HG03095 (cell line): ENCODE results near the gene KLC4.
"Not testable (repeated sequence)": the region's sequence is repeated elsewhere in the genome, so short reads cannot be mapped to it uniquely, and the experiment has no call there.

Experiments used
- ATAC-seq: cut with Tn5 transposase; IDR thresholded peaks from one replicate; pipeline ENCODE4 v1.9.1; 2021; ENCODE audit warnings: moderate library complexity; ENCODE audit not compliant: unreplicated experiment

The KLC4 gene

GRCh38 chr6:43090559-43090956, 31.1 kb downstream of the KLC4 start:
- no peak for ATAC-seq

DNA sequence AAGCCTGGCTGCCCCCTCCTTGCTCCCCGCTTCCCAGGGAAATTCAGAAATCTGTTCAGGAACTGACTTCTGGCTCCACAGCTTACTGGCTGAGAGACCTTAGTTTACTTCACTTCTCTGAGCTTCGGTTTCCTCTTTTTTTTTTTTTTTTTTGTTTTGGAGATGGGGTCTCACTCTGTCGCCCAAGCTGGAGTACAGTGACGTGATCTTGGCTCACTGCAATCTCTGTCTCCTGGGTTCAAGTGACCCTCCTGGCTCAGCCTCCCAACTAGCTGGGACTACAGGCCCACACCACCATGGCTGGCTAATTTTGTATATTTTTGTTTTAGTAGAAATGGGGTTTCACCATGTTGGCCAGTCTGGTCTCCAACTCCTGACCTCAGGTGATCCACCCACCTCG, 31.6 kb downstream of the KLC4 start:
- ATAC-seq = no peak

DNA sequence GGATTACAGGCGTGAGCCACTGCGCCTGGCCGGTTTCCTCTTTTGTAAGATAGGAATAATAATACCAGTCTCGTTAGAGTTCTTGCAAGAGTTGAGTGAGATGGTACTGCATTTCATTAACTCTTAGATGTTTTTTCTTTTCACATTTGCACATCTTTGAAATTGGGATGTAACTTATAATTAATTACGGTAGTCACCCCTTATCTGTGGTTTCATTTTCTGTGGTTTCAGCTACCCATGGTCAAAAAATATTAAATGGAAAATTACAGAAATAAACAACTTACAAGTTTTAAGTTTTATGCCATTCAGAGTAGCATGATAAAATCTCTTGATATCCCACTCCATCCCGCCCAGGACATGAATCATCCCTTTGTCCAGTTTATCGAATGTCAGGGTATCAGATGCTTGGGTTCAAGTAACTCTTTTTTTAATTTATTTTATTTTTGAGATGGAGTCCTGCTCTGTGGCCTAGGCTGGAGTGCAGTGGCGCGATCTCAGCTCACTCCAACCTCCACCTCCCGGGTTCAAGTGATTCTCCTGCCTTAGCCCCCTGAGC, 32.1 kb downstream of the KLC4 start:
- ATAC-seq = no peak

GRCh38 chr6:43092635-43093034, 33.2 kb downstream of the KLC4 start:
- no peak for ATAC-seq

GRCh38 chr6:43093436-43094289, 34.2 kb downstream of the KLC4 start:
- ATAC-seq = no peak

DNA sequence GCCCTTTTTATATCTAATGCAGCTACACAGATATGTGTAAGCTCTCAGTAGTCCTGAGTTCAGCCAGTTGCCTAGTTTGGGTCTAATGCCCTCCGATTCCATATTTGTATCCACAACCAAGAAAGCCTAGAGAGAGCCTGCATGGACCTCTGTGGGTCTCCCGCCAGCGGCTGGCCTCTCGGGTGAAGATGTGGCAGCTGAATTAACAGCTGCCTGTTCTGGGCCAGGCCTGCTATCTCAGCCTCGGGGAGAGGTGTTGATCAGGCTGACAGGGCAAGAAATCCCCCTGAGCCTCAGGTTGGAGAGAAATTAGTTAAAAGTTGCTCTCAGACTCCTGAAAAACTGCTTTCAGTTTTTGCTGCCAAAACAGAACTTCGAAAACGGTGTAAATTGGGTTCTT, 36.5 kb downstream of the KLC4 start:
- ATAC-seq = no peak

- no peak for ATAC-seq
These were observed 37.1 kb downstream of the KLC4 start for GRCh38 chr6:43096451-43097097.

GRCh38 chr6:43097098-43097489, 37.7 kb downstream of the KLC4 start:
- no peak for ATAC-seq

DNA sequence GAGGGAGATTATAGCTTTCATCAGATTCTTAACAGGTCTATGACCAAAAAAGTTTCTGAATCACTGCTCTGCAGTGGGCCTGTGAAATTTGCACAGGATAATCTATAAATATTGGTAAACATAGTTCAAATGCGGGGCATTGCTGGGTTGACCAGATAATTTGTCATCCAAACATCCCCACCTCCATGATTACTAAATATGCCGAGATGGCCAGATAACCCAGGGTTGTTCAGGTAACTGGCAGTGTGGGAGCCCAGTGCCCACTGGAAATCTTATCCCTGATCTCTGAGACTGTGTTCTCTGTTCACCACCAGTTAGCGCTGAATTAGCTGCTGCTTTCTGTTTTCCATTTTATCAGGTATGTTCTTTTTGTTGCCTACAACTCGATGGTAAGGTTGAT, 38.1 kb downstream of the KLC4 start:
- no peak for ATAC-seq

- no peak for ATAC-seq
These were observed 42.1 kb downstream of the KLC4 start for GRCh38 chr6:43101497-43101896.

GRCh38 chr6:43103253-43103876, 43.9 kb downstream of the KLC4 start:
- ATAC-seq = no peak

- ATAC-seq = no peak
These were observed 46.2 kb downstream of the KLC4 start for GRCh38 chr6:43105538-43106222.

DNA sequence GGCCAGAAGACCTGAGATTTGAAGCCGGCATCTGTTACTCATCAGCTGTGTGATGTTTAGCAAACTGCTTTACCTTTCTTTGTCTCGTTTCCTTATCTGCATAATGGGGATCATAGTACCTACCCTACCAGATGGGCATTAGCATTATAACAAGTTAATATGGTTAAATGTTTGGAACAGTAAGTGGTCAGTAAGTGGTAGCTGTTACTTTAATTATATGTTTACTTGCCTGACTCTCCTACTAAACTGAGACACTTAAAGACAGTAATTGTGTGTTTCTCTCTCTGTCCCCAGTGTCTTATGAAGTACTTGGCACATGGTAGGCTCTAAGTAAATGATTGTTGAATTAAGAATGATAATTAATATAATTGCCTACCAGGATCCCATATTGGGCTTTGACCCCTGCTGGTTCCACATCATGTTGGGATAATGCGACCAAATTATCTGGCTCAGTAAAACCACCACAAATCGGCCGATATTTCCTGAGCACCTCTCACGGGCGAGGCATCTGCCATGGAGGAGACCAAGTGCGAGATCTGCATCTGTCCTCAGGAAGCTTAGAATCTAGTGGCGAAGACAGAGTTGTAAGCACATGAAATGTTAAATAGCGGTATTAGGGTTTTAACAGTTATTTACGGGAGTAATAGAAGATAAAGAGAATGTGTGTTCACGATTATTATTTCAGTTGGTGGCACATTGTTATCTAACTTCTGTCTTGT, 48.1 kb downstream of the KLC4 start:
- ATAC-seq = no peak

GRCh38 chr6:43113431-43114260, 54.2 kb downstream of the KLC4 start:
- ATAC-seq = no peak

- ATAC-seq = no peak
These were observed 55.9 kb downstream of the KLC4 start for GRCh38 chr6:43115365-43115764.

DNA sequence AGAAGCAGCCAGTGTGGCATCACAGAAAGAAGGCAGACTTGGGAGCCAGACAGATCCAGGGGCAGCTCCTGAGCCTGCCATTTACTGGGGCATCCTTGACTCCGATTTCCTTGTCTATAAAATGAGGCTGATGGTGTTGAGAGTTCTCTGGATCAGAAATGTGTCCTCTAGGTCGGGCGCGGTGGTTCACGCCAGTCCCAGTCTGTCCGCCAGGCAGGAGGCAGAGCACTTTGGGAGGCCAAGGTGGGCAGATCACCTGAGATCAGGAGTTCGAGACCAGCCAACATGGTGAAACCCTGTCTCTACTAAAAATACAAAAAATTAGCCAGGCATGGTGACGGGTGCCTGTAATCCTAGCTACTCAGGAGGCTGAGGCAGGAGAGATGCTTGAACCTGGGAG, 58.0 kb downstream of the KLC4 start:
- ATAC-seq = not testable (repeated sequence)

DNA sequence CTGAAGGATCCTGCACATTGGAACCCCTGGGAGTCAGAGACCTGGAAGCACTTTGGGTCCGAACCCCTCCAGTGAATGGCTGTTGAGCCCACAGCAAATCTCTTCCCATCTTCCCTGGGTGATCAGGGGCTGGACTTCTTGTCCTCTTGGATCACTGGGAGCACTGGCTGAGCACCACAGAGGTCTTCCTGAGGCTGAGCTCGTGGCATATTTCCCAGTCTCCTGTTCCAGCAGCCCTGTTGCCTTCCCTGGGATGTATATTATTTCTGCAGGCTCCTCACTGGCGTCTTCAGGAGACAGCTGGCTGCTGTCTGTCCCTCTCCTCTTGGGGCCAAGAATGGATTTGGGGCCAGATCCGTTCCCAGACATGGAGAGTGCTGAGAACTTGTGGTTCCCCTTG, 60.1 kb downstream of the KLC4 start:
- no peak for ATAC-seq

DNA sequence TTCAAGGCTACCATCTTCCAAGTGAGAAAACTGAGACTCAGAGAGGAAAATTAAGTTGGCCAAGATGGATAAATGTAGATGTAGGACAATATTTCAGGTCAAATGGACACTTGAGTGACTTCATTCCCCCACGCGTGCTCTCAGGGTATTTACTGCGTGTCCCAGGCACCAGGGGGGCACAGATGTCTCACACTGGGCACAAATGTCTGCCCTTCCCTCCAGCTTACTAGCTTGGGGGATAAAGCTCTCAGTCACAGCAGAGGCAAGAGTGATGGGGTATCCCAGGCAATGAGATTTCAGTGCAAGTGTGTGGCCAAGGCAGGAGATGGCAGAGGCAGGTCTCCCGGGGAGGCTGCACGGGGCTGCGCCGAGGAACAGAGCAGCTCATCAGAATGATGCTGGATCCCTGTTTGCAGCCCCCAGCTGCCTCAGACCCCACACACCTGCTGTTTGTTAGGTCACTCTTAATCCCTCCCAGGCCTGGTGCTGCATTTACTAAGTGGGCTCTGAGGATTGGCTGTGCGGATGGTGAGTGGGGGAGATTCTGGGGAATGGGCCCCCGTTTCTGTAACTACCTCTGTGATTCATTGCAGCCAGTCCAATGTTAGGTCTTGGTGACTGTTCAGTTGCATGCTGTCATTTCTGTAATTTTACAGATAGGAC, 60.8 kb downstream of the KLC4 start:
- ATAC-seq = no peak
